Panc1 (cell line): ENCODE measurements around the gene PYGM. TPM values are rescaled to one million over a fixed set of nuclear protein-coding genes. Genes with fewer than 3 reads are reported as not detected.

ENCODE experiments used
- ATAC-seq: fragments of 200-7000 bp; cut with Tn5 transposase; 2 replicates; pipeline ENCODE4 v1.9.1; 2020; ENCODE audit warnings: mild to moderate bottlenecking, moderate library complexity
- BruUV-seq: library from RNA; stranded (reverse); fragments of 400-500 nt; replicated peaks from 2 replicates; lab custom pipeline; 2021; lab: Mats Ljungman, UMichigan
- CTCF ChIA-PET: fragments of 300-600 bp; sonication (Branson Sonifier 250); formaldehyde crosslinking; loops from one replicate; lab custom pipeline; 2022; ENCODE audit warnings: antibody characterized with exemption; lab: Charles Lee
- POLR2A ChIA-PET: fragments of 300-600 bp; sonication (Branson Sonifier 250); formaldehyde crosslinking; loops from one replicate; lab custom pipeline; 2022; ENCODE audit warnings: antibody characterized with exemption; lab: Charles Lee
- DNase-seq: peaks from one replicate; pipeline ENCODE4 v3.0.0-alpha.2; 2010; ENCODE audit warnings: low read depth, low spot score
- H3K27ac ChIP-seq: 2 replicates; pipeline ENCODE4 v1.5.1; 2011; ENCODE audit warnings: mild to moderate bottlenecking, low read length, inconsistent platforms
- H3K27me3 ChIP-seq: fragments of 200-500 bp; sonication (Bioruptor generic); 2 replicates; pipeline ENCODE4 v1.6.0; 2014; ENCODE audit warnings: low read length, inconsistent platforms; ENCODE audit not compliant: control insufficient read depth, insufficient read depth
- H3K36me3 ChIP-seq: fragments of 200-500 bp; sonication (Bioruptor generic); 2 replicates; pipeline ENCODE4 v1.5.1; 2014; ENCODE audit warnings: inconsistent platforms, mild to moderate bottlenecking, low read length, moderate library complexity; ENCODE audit not compliant: control insufficient read depth, insufficient read depth
- H3K4me1 ChIP-seq: 2 replicates; pipeline ENCODE4 v1.5.1; 2011; ENCODE audit warnings: inconsistent platforms, mild to moderate bottlenecking, low read length, moderate library complexity; ENCODE audit not compliant: control insufficient read depth, insufficient read depth
- H3K4me3 ChIP-seq, 2 experiments: 2 replicates each; pipeline ENCODE4 v1.5.1; 2011 to 2012; ENCODE audit warnings: low read depth in 2 of 2, low read length in 2 of 2, mild to moderate bottlenecking in 2 of 2, inconsistent platforms in 1 of 2, moderate library complexity in 1 of 2
- H3K9me3 ChIP-seq: fragments of 200-500 bp; sonication (Bioruptor generic); 2 replicates; pipeline ENCODE4 v1.5.1; 2014; ENCODE audit warnings: low read depth, mild to moderate bottlenecking, inconsistent platforms, low read length, moderate library complexity; ENCODE audit not compliant: control insufficient read depth, insufficient read depth
- CTCF ChIP-seq: fragments of 450-650 bp; IDR thresholded peaks from 2 replicates; pipeline ENCODE4 v1.5.1; 2017; ENCODE audit warnings: mild to moderate bottlenecking
- POLR2AphosphoS5 ChIP-seq: IDR thresholded peaks from 2 replicates; pipeline ENCODE4 v1.6.1; 2012; ENCODE audit warnings: mild to moderate bottlenecking, low read depth, low read length, moderate library complexity
- SIN3A ChIP-seq: IDR thresholded peaks from 2 replicates; pipeline ENCODE4 v1.6.1; 2012; ENCODE audit warnings: low read depth, mild to moderate bottlenecking, low read length, moderate library complexity, borderline replicate concordance; ENCODE audit not compliant: insufficient read depth
- in situ Hi-C: cut with HindIII; loops from 2 replicates; pipeline ENCODE4 v1.10.0; 2016; ENCODE audit warnings: low sequenced_read_pairs, low pct_unique_long_range_greater_than_20kb
- intact Hi-C: fragments of 100-400 bp; cut with micrococcal nuclease; formaldehyde crosslinking; loops from one replicate; pipeline ENCODE4 v1.10.0; 2022; ENCODE audit not compliant: unreplicated experiment
- total RNA-seq: library from RNA; stranded (reverse); gene quantifications from one replicate; pipeline ENCODE4 v1.2.1, GENCODE V29; 2021; ENCODE audit not compliant: unreplicated experiment
- TF ChIP-seq, protein P1 (sequence below), 2 experiments: IDR thresholded peaks; 2 replicates each; pipeline ENCODE4 v1.6.1; 2011 to 2012; ENCODE audit warnings: low read depth in 2 of 2, control low read depth in 1 of 2, low read length in 1 of 2, mild to moderate bottlenecking in 1 of 2, moderate library complexity in 1 of 2; ENCODE audit not compliant: insufficient read depth in 1 of 2

The PYGM gene
- total RNA-seq, 1 experiment from 2014 or later = 0.39 TPM

DNA sequence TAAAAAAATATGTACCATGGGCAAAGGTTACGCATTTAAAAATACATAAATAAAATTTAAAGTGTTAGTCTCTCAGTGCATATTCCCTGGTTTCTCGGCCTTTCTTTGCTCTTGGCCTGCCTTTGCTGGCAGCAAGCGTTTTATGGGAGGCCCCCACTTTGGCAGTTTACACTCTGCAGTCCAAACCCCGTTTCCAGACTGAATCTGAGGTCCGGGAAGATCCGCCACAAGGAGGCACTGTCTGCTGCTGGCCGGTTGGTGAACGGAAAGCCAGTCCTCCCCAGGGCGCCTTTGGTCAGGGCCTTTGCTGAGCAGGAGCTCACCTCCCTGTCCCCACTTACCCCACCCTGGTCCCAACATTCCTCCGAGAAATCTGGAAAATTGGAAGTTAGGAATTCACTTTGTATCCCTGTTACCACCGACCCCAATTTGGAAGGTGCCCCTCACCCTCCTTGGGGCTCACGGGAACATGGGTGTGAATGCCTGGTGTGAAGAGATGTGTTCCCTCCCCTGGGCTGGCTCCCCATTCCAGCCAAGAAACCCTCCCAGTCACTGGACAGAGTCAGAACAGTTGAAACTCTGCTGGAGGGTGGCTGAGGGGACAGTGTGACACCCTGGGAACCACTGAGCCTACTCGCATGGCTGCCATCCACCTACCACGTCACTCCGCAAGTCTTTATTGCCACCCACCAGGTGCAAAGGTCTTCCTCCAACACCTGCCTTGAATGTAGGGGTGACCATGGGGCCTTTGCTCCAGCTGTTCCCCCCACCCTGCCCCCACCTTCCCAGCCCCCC lies 27.9 kb upstream of the PYGM start:
- no peaks in the 10 kb centered on the region for H3K36me3 ChIP-seq
- ChIA-PET CTCF (interaction anchor here (0.9 to 1.7 kb wide), 2 partner anchors 9 to 113 kb away, joined by 6 to 9 read pairs; partner anchors contain the start of gene SF1), POLR2A (interaction anchor here (0.8 kb wide), 1 partner anchor 9 kb away, joined by 3 read pairs; the partner anchor contains the start of gene SF1)
- peak; percentile 27 for DNase-seq
- ATAC-seq = peak; percentile 86
- BruUV-seq = no TSS peak
- TF ChIP-seq CTCF (peak; percentile 99), POLR2AphosphoS5 (no peak)
- H3K9me3 ChIP-seq = no peaks in the 10 kb centered on the region
- H3K27me3 ChIP-seq = no peaks in the 10 kb centered on the region
- H3K27ac ChIP-seq = no peak overlapping the region
- intact Hi-C loops (no loop called here), in situ Hi-C loops (no loop called here)
- no peaks in the 10 kb centered on the region for H3K4me1 ChIP-seq
- no peak overlapping the region for H3K4me3 ChIP-seq

GRCh38 chr11:64786308-64786707 lies 26.5 kb upstream of the PYGM start:
- Histone ChIP-seq H3K27ac (no peak overlapping the region), H3K9me3 (no peaks in the 10 kb centered on the region), H3K4me1 (no peaks in the 10 kb centered on the region), H3K36me3 (no peaks in the 10 kb centered on the region), H3K4me3 (no peak overlapping the region), H3K27me3 (no peaks in the 10 kb centered on the region)
- BruUV-seq = no TSS peak
- intact Hi-C loops = no loop called here
- CTCF ChIA-PET = interaction anchor here (0.7 kb wide), 1 partner anchor 50 kb away, joined by 3 read pairs; no protein-coding TSS in a partner anchor
- POLR2A ChIA-PET = interaction anchor here (0.7 kb wide), 1 partner anchor 31 kb away, joined by 3 read pairs; no protein-coding TSS in a partner anchor
- DNase-seq (no peak), ATAC-seq (no peak)
- TF ChIP-seq CTCF = no peak
- TF ChIP-seq, protein P1, sequence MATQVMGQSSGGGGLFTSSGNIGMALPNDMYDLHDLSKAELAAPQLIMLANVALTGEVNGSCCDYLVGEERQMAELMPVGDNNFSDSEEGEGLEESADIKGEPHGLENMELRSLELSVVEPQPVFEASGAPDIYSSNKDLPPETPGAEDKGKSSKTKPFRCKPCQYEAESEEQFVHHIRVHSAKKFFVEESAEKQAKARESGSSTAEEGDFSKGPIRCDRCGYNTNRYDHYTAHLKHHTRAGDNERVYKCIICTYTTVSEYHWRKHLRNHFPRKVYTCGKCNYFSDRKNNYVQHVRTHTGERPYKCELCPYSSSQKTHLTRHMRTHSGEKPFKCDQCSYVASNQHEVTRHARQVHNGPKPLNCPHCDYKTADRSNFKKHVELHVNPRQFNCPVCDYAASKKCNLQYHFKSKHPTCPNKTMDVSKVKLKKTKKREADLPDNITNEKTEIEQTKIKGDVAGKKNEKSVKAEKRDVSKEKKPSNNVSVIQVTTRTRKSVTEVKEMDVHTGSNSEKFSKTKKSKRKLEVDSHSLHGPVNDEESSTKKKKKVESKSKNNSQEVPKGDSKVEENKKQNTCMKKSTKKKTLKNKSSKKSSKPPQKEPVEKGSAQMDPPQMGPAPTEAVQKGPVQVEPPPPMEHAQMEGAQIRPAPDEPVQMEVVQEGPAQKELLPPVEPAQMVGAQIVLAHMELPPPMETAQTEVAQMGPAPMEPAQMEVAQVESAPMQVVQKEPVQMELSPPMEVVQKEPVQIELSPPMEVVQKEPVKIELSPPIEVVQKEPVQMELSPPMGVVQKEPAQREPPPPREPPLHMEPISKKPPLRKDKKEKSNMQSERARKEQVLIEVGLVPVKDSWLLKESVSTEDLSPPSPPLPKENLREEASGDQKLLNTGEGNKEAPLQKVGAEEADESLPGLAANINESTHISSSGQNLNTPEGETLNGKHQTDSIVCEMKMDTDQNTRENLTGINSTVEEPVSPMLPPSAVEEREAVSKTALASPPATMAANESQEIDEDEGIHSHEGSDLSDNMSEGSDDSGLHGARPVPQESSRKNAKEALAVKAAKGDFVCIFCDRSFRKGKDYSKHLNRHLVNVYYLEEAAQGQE (IDR thresholded peaks at IDR 0.05; ENCODE audit: insufficient read depth in 1 of 2, low read depth in 2 of 2, low read length in 1 of 2) = no peak
- no peak for TF ChIP-seq SIN3A
- TF ChIP-seq POLR2AphosphoS5 = no peak
- in situ Hi-C loops = no loop called here
